ENCODE data around the gene PRTFDC1. TPM values are rescaled to one million over a fixed set of nuclear protein-coding genes. Genes with fewer than 3 reads are reported as not detected.

PRTFDC1 gene
- total RNA-seq, 1 donor from 2014 or later: 9.6 TPM

GRCh38 chr10:24911029-24911428 lies 41.4 kb downstream of the PRTFDC1 start:
- Histone ChIP-seq H3K27me3 (ENCODE audit: control insufficient read depth, insufficient read depth, low read length) (no peaks in the 10 kb centered on the region), H3K4me3 (ENCODE audit: low read depth, low read length) (no peak overlapping the region), H3K36me3 (ENCODE audit: control insufficient read depth, insufficient read depth, low read length) (no peaks in the 10 kb centered on the region)
- no peak for DNase-seq (ENCODE audit: low read depth)
- TF ChIP-seq CTCF (IDR thresholded peaks at IDR 0.05; ENCODE audit: insufficient read depth, low read length, poor library complexity, severe bottlenecking): no peak

GRCh38 chr10:24910574-24910973 lies 41.8 kb downstream of the PRTFDC1 start:
- no peaks in the 10 kb centered on the region for H3K36me3 ChIP-seq (ENCODE audit: control insufficient read depth, insufficient read depth, low read length)
- H3K4me3 ChIP-seq (ENCODE audit: low read depth, low read length): no peak overlapping the region
- DNase-seq (ENCODE audit: low read depth): no peak
- no peaks in the 10 kb centered on the region for H3K27me3 ChIP-seq (ENCODE audit: control insufficient read depth, insufficient read depth, low read length)
- no peak for TF ChIP-seq CTCF (IDR thresholded peaks at IDR 0.05; ENCODE audit: insufficient read depth, low read length, poor library complexity, severe bottlenecking)

GRCh38 chr10:24908793-24909423 lies 43.5 kb downstream of the PRTFDC1 start:
- no peak for TF ChIP-seq CTCF (IDR thresholded peaks at IDR 0.05; ENCODE audit: insufficient read depth, low read length, poor library complexity, severe bottlenecking)
- Histone ChIP-seq H3K4me3 (ENCODE audit: low read depth, low read length) (no peak overlapping the region), H3K27me3 (ENCODE audit: control insufficient read depth, insufficient read depth, low read length) (no peaks in the 10 kb centered on the region), H3K36me3 (ENCODE audit: control insufficient read depth, insufficient read depth, low read length) (no peaks in the 10 kb centered on the region)
- peak; percentile 58 for DNase-seq (ENCODE audit: low read depth)

GRCh38 chr10:24907956-24908355 lies 44.5 kb downstream of the PRTFDC1 start:
- DNase-seq (ENCODE audit: low read depth): no peak
- Histone ChIP-seq H3K27me3 (ENCODE audit: control insufficient read depth, insufficient read depth, low read length) (no peaks in the 10 kb centered on the region), H3K4me3 (ENCODE audit: low read depth, low read length) (no peak overlapping the region), H3K36me3 (ENCODE audit: control insufficient read depth, insufficient read depth, low read length) (no peaks in the 10 kb centered on the region)
- TF ChIP-seq CTCF (IDR thresholded peaks at IDR 0.05; ENCODE audit: insufficient read depth, low read length, poor library complexity, severe bottlenecking): no peak

GRCh38 chr10:24906372-24906771 lies 46.0 kb downstream of the PRTFDC1 start:
- DNase-seq (ENCODE audit: low read depth): no peak
- no peak for TF ChIP-seq CTCF (IDR thresholded peaks at IDR 0.05; ENCODE audit: insufficient read depth, low read length, poor library complexity, severe bottlenecking)
- Histone ChIP-seq H3K4me3 (ENCODE audit: low read depth, low read length) (no peak overlapping the region), H3K27me3 (ENCODE audit: control insufficient read depth, insufficient read depth, low read length) (no peaks in the 10 kb centered on the region), H3K36me3 (ENCODE audit: control insufficient read depth, insufficient read depth, low read length) (no peaks in the 10 kb centered on the region)

- no peaks in the 10 kb centered on the region for H3K36me3 ChIP-seq (ENCODE audit: control insufficient read depth, insufficient read depth, low read length)
- TF ChIP-seq CTCF (IDR thresholded peaks at IDR 0.05; ENCODE audit: insufficient read depth, low read length, poor library complexity, severe bottlenecking): no peak
- DNase-seq (ENCODE audit: low read depth): no peak
- no peak overlapping the region for H3K4me3 ChIP-seq (ENCODE audit: low read depth, low read length)
- H3K27me3 ChIP-seq (ENCODE audit: control insufficient read depth, insufficient read depth, low read length): no peaks in the 10 kb centered on the region
Observed at GRCh38 chr10:24904824-24905223, 47.6 kb downstream of the PRTFDC1 start.
